Measurements from ENCODE around the gene TTLL12.

The TTLL12 gene

GRCh38 chr22:43198126-43198525, 11.2 kb upstream of the TTLL12 start:
- DNase-seq, result no peak

- DNase-seq, result no peak
These were observed 10.5 kb upstream of the TTLL12 start for GRCh38 chr22:43197271-43197941.

GRCh38 chr22:43191831-43192230, 4.9 kb upstream of the TTLL12 start:
- no peak for DNase-seq

- DNase-seq, result no peak
These were observed 2.1 kb upstream of the TTLL12 start for GRCh38 chr22:43188829-43189545.

- peak; percentile 97 for DNase-seq
These were observed 501 bp upstream of the TTLL12 start for GRCh38 chr22:43187171-43188099.

- peak; percentile 44 for DNase-seq
These were observed 1.1 kb downstream of the TTLL12 start for GRCh38 chr22:43185860-43186261.

- DNase-seq, result peak; percentile 94
These were observed 3.2 kb downstream of the TTLL12 start for GRCh38 chr22:43183496-43184277.

- DNase-seq, result no peak
These were observed 4.2 kb downstream of the TTLL12 start for GRCh38 chr22:43182726-43183125.

GRCh38 chr22:43182118-43182517, 4.8 kb downstream of the TTLL12 start:
- DNase-seq, result no peak

GRCh38 chr22:43181321-43182076, 5.4 kb downstream of the TTLL12 start:
- DNase-seq, result no peak

GRCh38 chr22:43180670-43181069, 6.3 kb downstream of the TTLL12 start:
- DNase-seq, result no peak

- DNase-seq, result no peak
These were observed 7.1 kb downstream of the TTLL12 start for GRCh38 chr22:43179911-43180195.

- DNase-seq, result no peak
These were observed 7.6 kb downstream of the TTLL12 start for GRCh38 chr22:43179146-43179910.

- no peak for DNase-seq
These were observed 9.5 kb downstream of the TTLL12 start for GRCh38 chr22:43177479-43177878.

GRCh38 chr22:43176090-43176489, 10.8 kb downstream of the TTLL12 start:
- no peak for DNase-seq

- DNase-seq, result no peak
These were observed 11.9 kb downstream of the TTLL12 start for GRCh38 chr22:43174941-43175531.

GRCh38 chr22:43173976-43174720, 12.8 kb downstream of the TTLL12 start:
- no peak for DNase-seq

GRCh38 chr22:43173566-43173965, 13.4 kb downstream of the TTLL12 start:
- DNase-seq, result no peak

- DNase-seq, result no peak
These were observed 14.7 kb downstream of the TTLL12 start for GRCh38 chr22:43172191-43172590.

- DNase-seq, result no peak
These were observed 15.3 kb downstream of the TTLL12 start for GRCh38 chr22:43171607-43172006.

Measured in hematopoietic multipotent progenitor cell treated with erythropoietin and hydrocortisone succinate and interleukin-3 and kit ligand, for 4 days (in vitro differentiated cells).